ENCODE data around the gene VPS39.

The VPS39 gene

GRCh38 chr15:42134617-42135245, 73.4 kb downstream of the VPS39 start:
- TF ChIP-seq REST (IDR thresholded peaks at IDR 0.05; ENCODE audit: insufficient replicate concordance, low read depth) (no peak), SPI1 (IDR thresholded peaks at IDR 0.05; ENCODE audit: borderline replicate concordance, low read depth) (no peak), POLR2AphosphoS5 (IDR thresholded peaks at IDR 0.05; ENCODE audit: low read depth) (no peak), GABPA (IDR thresholded peaks at IDR 0.05; ENCODE audit: low read depth) (no peak), CTCF (IDR thresholded peaks at IDR 0.05; ENCODE audit: insufficient read depth, low read length) (no peak)

GRCh38 chr15:42133886-42134502, 74.1 kb downstream of the VPS39 start:
- no peaks in the 10 kb centered on the region for H3K27me3 ChIP-seq (ENCODE audit: insufficient read depth, poor library complexity, severe bottlenecking)
- no peak overlapping the region for H3K4me3 ChIP-seq (replicated peaks; ENCODE audit: insufficient read depth, low read length)
- peak; percentile 45 to 82 for DNase-seq (ENCODE audit: low read depth in 1 of 2, low spot score in 1 of 2)
- H3K27ac ChIP-seq (replicated peaks): no peak overlapping the region
- TF ChIP-seq SPI1 (IDR thresholded peaks at IDR 0.05; ENCODE audit: borderline replicate concordance, low read depth) (no peak), CTCF (IDR thresholded peaks at IDR 0.05; ENCODE audit: insufficient read depth, low read length) (peak; percentile 89)

More at GRCh38 chr15:42134617-42135245, 73.4 kb downstream of the VPS39 start:
- no peak overlapping the region for H3K27ac ChIP-seq (replicated peaks)
- no peak overlapping the region for H3K4me3 ChIP-seq (replicated peaks; ENCODE audit: insufficient read depth, low read length)
- H3K27me3 ChIP-seq (ENCODE audit: insufficient read depth, poor library complexity, severe bottlenecking): no peaks in the 10 kb centered on the region
- DNase-seq (ENCODE audit: low read depth in 1 of 2, low spot score in 1 of 2): no peak

- TF ChIP-seq CTCF (IDR thresholded peaks at IDR 0.05; ENCODE audit: insufficient read depth, low read length) (no peak), POLR2AphosphoS5 (IDR thresholded peaks at IDR 0.05; ENCODE audit: low read depth) (no peak), SPI1 (IDR thresholded peaks at IDR 0.05; ENCODE audit: borderline replicate concordance, low read depth) (no peak)
- H3K27ac ChIP-seq (replicated peaks): no peak overlapping the region
- DNase-seq (ENCODE audit: low read depth in 1 of 2, low spot score in 1 of 2): no peak
- H3K27me3 ChIP-seq (ENCODE audit: insufficient read depth, poor library complexity, severe bottlenecking): no peaks in the 10 kb centered on the region
- H3K4me3 ChIP-seq (replicated peaks; ENCODE audit: insufficient read depth, low read length): no peak overlapping the region
Measured at GRCh38 chr15:42133356-42133755, 74.7 kb downstream of the VPS39 start.

- no peak overlapping the region for H3K27ac ChIP-seq (replicated peaks)
- H3K27me3 ChIP-seq (ENCODE audit: insufficient read depth, poor library complexity, severe bottlenecking): no peaks in the 10 kb centered on the region
- DNase-seq (ENCODE audit: low read depth in 1 of 2, low spot score in 1 of 2): no peak
- TF ChIP-seq POLR2AphosphoS5 (IDR thresholded peaks at IDR 0.05; ENCODE audit: low read depth) (no peak), REST (IDR thresholded peaks at IDR 0.05; ENCODE audit: insufficient replicate concordance, low read depth) (no peak), CTCF (IDR thresholded peaks at IDR 0.05; ENCODE audit: insufficient read depth, low read length) (no peak), GABPA (IDR thresholded peaks at IDR 0.05; ENCODE audit: low read depth) (no peak), SPI1 (IDR thresholded peaks at IDR 0.05; ENCODE audit: borderline replicate concordance, low read depth) (no peak)
- H3K4me3 ChIP-seq (replicated peaks; ENCODE audit: insufficient read depth, low read length): no peak overlapping the region
Measured at GRCh38 chr15:42131826-42132806, 76.0 kb downstream of the VPS39 start.

All from HL-60 (cell line).